GM21737 (cell line): ENCODE data around the gene IQUB.
"Not testable (repeated sequence)": the region's sequence is repeated elsewhere in the genome, so short reads cannot be mapped to it uniquely, and the experiment has no call there.

Experiments
- ATAC-seq: cut with Tn5 transposase; IDR thresholded peaks from one replicate; pipeline ENCODE4 v1.9.1; 2021; ENCODE audit warnings: mild to moderate bottlenecking, moderate library complexity; ENCODE audit not compliant: unreplicated experiment

The IQUB gene

GRCh38 chr7:123534383-123535260 is at the start of gene IQUB:
Gene IQUB, minus strand, starts transcription at chr7:123534595. Its CDS starts 22,255 bp downstream, at chr7:123512340.
- peak; percentile 80 for ATAC-seq

DNA sequence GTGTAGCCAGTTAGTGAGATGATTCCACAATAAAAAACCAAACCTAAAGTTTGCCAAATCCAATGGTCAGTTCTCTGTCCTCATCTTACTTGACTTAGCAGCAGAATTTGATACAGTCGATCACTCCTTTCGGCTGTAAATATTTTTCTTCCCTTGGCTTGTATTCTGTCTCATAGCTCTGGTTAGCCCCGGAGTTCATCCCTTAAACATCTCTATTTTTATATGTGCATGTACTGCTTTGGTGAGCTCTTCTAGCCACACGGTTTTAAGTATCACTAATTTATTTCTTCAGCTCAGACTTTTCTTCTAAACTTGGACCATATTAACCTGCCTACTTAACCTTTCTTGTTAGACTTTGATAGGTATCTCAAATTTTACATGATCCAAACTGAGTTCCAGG is 49.4 kb upstream of the IQUB start:
- no peak for ATAC-seq

- ATAC-seq, result no peak
These were observed 46.7 kb upstream of the IQUB start for GRCh38 chr7:123581162-123581459.

DNA sequence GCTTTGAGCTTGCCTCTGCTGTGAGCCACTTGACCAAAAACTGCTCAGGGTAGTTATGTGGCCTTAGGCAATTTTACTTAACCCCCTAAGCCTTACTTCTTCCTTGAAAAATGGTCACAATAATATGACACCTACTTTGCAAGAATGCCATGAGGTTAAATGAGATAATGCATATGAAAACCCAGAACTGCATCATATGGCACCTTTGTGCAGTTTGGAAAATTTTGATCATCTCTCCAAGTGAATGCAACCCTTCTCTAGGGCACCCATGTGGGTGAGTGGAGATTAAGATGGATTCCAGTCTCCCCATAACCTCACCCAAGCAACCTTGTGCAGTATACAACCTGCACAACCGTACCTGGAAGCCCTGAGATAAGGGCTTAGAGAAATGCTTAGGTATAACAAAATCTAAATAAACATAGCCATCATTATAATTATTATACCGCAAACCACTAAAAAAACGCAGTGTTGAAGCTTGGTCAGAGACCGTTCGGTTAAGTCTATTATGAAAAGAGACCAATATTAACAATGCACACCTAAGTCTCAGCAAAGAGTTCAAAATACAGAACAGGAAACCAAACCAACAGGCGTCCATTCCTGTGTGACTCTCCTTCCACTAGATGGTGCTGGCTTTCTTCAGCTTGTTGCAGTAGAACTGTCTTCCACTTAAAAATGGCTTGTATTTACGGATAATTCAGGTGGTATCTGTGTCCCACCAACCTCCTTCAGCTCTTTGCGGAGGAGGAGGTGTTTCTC is 46.2 kb upstream of the IQUB start:
- peak; percentile 60 for ATAC-seq

DNA sequence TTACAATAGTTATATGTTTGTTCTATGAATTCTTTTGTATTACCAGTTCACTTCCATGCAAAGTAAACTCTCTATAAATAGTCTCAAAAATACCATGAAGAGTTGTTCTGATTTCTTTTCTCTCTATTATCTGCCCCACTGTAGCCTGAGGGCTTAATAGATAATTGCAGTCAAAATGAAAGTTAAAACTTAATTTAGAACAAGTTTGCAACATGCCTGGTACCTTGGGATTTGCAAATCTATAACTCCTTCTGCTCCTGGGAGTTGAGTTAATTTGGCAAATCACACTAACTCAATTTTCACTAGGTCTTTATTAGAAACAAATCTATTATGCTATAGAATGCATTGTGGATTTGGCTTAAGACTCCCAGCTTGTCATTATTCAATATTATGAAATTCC is 45.0 kb upstream of the IQUB start:
- ATAC-seq, result no peak

DNA sequence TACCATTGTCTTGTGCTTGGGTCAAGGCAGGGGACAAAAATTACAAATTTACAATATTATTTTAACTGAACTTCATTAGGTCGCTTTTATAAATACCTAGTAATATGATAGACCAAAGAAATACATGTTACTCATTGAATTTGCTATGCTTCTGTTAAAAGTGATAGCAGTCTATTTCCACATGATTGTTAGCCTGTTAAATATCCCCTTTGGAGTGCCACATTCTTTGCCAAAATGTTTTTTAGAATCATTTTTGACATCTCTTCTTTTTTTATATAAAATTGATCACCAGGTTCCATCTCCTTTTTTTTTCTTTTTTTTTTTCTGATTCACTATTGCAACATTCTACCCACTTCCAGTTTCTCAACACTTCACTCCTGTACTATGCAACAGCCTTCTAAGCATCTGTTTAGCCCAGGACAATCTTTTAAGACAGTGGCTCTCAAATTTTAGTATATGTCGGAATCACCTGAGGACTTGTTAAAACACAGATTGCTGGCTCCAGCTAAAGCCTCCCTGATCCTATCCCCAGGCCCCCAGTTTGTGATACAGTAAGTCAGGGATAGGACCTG is 39.6 kb upstream of the IQUB start:
- ATAC-seq, result no peak

DNA sequence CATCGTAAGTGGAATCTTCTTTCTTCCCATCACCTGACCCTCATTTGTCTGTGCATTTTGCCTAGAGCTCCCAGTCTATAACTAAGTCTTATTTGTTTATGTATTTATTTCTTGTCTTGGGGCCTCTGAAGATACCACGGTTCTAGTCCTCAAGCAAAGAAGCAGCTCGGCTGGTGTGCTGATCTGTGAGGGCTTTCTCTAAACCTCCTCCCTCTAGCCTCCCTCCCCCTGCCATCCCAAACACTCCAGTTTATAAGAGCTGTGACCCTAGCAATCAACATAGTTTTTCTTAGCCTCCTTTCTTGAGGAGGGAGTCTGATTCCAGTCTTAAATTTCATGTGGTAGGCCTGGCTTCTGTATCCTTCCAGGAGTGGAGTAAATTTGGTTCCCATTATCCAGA is 38.9 kb upstream of the IQUB start:
- ATAC-seq, result no peak

DNA sequence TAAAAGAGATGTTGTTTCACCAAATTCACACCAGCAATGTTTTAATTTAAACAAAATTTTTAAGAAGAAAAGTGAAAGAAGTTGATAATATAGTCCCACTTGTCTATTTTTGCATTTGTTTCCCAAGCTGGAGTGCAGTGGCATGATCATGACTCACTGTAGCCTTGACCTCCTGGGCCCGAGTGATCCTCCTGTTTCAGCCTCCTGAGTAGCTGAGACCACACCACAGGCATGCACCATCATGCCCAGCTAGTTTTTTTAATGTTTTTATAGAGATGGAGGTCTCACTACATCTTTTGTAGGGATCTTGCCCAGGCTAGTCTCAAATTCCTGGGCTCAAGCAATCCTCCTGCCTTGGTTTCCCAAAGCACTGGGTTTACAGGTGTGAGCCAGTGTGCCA is 37.3 kb upstream of the IQUB start:
- ATAC-seq, result no peak

DNA sequence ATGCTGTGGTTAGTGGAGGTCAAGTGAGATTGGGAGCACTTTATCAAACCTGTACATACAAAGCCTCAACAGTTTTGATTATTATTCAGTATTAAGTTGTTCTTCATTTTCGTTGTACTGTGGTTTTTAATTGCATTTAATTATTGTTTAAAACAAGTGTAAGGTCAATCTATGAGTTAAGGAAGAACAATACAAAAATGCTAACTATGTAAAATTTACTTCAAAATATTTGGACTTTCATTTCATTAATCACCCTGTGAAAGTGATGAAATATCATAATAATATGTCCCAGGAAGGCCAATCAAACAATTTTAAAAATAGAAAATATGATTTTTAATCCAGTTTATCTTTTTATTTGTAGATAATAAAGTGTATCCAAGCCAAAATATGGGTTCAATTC is 36.8 kb upstream of the IQUB start:
- no peak for ATAC-seq

DNA sequence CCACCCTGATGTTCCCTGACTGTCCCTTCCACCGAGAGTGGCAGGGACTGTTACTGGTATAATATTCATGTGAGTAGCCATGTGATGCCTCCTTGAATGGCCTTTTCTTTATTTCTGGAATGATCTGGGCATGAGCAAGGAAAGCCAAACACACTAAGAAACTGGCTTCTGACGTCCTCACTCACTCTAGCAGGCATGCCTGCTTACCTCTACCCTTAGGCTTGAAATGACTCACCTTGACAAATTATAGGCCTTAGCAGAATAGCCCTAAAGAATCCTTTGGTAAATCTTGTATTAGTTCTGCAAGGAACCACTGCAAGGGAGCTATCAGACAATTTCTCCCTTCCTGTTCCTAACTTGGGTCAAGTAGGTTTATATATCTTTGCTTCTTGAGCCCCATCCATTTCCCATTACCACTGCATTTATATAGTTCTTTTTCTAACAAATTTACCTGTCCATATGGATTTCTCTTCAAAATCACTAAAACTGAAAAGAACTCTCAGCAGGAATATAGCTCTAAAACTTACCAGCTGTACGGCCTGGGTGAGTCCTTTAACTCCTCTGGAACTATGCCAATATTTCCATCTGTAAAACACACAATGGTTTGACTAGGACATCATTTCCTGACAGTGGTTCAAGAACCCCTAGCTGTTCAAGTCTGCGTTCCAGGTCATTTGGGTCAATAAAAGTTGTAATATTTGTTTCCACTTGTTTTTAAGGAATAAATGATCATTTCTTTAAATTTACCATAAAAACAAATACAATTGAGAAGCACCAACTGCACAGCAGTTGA is 36.2 kb upstream of the IQUB start:
- ATAC-seq, result no peak

DNA sequence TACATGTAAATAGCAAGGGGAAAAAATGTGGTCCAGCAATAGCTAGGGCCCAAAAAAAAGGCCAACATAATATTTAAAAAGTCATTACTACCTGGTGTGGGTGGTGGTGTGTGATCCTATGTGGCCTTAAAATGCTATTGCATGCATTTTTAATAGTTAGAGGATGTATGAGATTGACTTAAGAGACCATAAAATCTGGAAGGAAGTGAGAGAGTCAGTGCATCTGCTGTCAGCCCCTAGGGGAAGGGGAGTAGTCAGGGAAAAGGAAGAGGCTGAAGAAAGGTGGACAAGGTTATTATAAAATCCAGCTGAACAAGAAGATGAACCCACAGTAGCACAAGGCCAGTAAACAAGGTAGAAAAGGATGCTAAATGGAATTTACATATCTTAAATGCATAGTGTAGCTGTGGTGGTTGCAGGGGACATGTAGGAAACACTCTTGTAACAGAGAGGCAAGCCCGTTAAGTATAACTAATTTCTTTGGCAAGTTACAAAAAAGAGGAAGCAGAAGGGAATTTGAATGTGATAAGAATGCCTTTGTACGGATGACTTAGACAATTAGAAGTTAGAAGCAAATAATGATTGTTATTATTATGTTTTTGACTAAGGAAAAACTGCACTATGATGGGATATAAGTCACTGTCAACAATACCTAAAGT is 35.1 kb upstream of the IQUB start:
- ATAC-seq, result no peak

DNA sequence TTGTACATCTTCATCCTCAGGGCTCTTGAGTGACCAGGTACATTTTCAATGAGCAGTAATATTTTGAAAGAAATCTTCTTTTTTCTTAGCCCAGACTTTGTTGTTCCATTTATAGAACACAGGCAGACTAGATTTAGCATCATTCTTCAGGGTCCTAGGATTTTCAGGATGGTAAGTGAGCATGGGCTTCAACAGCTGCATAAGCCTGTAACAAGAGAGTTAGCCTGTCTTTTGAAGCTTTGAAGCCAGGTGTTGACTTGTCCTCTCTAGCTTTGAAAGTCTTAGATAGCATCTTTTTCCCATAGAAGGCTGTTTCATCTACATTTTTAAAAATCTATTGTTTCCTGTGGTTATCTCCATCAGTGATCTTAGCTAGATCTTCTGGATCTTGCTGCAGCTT is 27.7 kb upstream of the IQUB start:
- ATAC-seq, result no peak

- ATAC-seq, result no peak
These were observed 24.0 kb upstream of the IQUB start for GRCh38 chr7:123558289-123558874.

- peak; percentile 99 for ATAC-seq
These were observed 23.2 kb upstream of the IQUB start, which contains the start of gene NDUFA5 for GRCh38 chr7:123557398-123558288. Gene NDUFA5, minus strand, starts transcription at chr7:123557818. Its CDS starts 23 bp downstream, at chr7:123557795.

GRCh38 chr7:123557016-123557397 is 22.6 kb upstream of the IQUB start:
- ATAC-seq, result peak; percentile 2

- no peak for ATAC-seq
These were observed 21.1 kb upstream of the IQUB start for GRCh38 chr7:123555484-123555883.

DNA sequence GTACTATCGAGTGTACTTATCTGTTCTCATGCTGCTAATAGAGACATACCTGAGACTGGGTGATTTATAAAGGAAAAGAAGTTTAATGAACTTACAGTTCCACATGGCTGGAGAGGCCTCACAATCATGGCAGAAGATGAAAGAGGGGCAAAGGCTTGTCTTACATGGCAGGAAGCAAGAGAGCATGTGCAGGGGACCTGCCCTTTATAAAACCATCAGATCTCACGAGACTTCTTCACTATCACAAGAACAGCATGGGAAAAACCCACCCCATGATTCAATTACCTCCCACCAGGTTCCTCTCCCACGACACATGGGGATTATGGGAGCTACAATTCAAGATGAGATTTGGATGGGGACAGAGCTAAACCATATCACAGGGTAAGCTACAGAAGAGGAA is 18.8 kb upstream of the IQUB start:
- ATAC-seq, result no peak

DNA sequence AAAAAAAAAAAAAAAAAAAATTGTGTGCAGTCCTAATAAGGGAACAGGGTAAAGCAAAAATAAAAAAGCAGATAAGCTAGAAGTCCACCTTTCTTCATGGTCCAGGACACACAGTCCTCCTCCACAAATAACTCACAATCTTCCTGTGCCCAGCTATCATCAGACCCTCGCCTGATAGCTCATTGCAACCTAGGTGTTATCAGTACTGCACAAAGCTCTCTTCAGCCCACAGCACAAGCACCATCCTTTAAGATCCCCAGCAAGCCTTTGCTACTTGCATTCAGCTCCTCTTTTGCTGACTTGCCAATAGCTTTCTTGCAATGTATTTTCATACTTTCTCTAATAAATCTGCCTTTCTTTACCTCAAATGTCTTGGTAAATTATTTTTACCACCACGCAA is 18.2 kb upstream of the IQUB start:
- no peak for ATAC-seq

DNA sequence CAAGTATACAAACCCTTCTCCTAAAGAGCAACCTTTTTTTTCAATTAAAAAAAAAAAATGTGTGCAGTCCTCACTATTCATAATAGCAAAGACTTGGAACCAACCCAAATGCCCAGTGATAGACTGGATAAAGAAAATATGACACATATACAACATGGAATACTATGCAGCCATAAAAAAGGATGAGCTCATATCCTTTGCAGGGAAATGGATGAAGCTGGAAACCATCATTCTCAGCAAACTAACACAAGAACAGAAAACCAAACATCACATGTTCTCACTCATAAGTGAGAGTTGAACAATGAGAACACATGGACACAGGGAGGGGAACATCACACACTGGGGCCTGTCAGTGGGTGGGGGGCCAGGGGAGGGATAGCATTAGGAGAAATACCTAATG is 17.7 kb upstream of the IQUB start:
- ATAC-seq, result not testable (repeated sequence)
